Natural killer cell treated with Interleukin-12 subunit alpha and Interleukin-12 subunit beta and Interleukin-15 and Interleukin-18, amount 100 ng/mL, for 72 hours (primary cell): ENCODE measurements around the gene HDC. TPM values are rescaled to one million over a fixed set of nuclear protein-coding genes. Genes with fewer than 3 reads are reported as not detected.
A peak's percentile ranks its signal among the peaks of the same experiment; 100 is the strongest.

Experiments
- ATAC-seq, 2 donors: fragments of 150-1000 bp; cut with Tn5 transposase in 1 of 2; sonication (Bioruptor Pico), chemical (Tn5 transposase) in 1 of 2; 2 replicates each; pipeline ENCODE4 v1.10.0; 2021
- DNase-seq: peaks from one replicate; pipeline ENCODE4 v3.0.0; 2022; ENCODE audit warnings: low spot score
- H3K27ac Mint-ChIP-seq, 2 donors: 1 replicate in 1 of 2; 2 replicates in 1 of 2; pipeline ENCODE4 v1.8.0; 2022; ENCODE audit warnings: mixed read lengths in 2 of 2, mild to moderate bottlenecking in 1 of 2, moderate library complexity in 1 of 2
- H3K27me3 Mint-ChIP-seq, 2 donors: 1 replicate in 1 of 2; 2 replicates in 1 of 2; pipeline ENCODE4 v1.8.0; 2022; ENCODE audit warnings: mixed read lengths in 2 of 2
- H3K36me3 Mint-ChIP-seq: one replicate; pipeline ENCODE4 v1.8.0; 2022; ENCODE audit warnings: mixed read lengths
- H3K4me1 Mint-ChIP-seq, 2 donors: 1 replicate in 1 of 2; 2 replicates in 1 of 2; pipeline ENCODE4 v1.8.0; 2022; ENCODE audit warnings: low read depth in 2 of 2, mixed read lengths in 2 of 2, mild to moderate bottlenecking in 1 of 2
- H3K4me3 Mint-ChIP-seq: one replicate; pipeline ENCODE4 v1.8.0; 2022; ENCODE audit warnings: mixed read lengths
- H3K9me3 Mint-ChIP-seq: 2 replicates; pipeline ENCODE4 v1.8.0; 2022; ENCODE audit warnings: mixed read lengths
- total RNA-seq, 2 donors: library from RNA; stranded (reverse); gene quantifications; one replicate each; pipeline ENCODE4 v1.2.3, GENCODE V29; 2022

The HDC gene
- total RNA-seq, 2 donors from 2014 or later = 93.2 TPM; not detected in 1

DNA sequence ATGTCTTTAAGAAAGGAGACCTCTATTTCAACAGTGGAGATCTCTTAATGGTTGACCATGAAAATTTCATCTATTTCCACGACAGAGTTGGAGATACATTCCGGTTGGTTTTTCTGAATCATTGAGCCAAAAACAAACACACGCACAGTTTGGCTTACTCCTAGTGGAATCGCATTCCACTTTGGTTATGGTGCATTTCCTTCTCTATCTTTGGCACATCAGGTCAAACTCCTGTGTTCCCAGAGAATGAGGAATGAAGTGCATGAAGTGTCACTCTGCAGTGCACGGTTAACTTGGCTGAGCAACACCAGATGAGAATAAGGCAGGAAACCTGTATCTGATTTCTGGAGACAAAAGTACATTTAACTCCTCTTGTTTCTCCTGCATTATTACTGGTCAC, 38.5 kb downstream of the HDC start:
- Mint-ChIP-seq H3K4me3 (no peak overlapping the region), H3K4me1 (no peaks in the 10 kb centered on the region), H3K9me3 (no peaks in the 10 kb centered on the region), H3K27me3 (no peaks in the 10 kb centered on the region), H3K36me3 (peaks cover 20% of the 10 kb centered on the region), H3K27ac (no peak overlapping the region)
- DNase-seq = no peak
- ATAC-seq = no peak

DNA sequence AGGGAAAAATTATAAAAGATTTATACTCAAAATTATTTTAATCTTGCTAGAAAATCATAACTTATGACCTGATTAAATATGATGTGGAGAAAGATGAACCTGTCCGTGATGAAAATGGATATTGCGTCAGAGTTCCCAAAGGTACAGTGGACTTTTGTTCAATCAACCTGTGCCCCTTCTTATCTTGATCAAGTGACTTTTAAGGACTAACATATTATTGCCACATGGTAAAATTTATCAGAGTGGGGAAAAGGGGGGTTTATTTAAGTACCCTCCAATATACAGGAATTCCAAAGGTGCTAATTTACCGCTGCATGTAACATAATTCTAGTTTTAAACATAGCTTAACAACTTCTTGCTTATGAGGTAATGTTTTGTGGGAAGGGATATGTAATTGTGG, 39.6 kb downstream of the HDC start:
- Mint-ChIP-seq H3K4me3 (no peak overlapping the region), H3K9me3 (no peaks in the 10 kb centered on the region)
- ATAC-seq = no peak

DNA sequence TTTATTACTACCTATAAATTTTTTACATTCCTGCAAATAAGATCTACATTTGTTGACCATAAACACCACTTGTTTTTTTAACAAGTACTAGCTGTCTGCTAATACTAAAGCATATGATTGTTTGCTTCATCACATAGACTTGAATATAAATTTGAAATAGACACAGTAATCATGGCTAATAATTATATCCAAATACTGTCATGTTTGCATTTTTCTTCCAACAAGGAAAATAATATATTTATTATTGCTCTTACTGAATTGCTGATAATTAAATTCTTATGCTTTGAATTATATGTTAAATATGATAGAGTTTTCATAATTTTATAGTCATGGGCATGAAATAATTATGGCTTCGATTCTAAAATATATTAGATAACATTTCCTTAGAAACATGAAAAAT, 40.5 kb downstream of the HDC start:
- H3K4me1 Mint-ChIP-seq = no peaks in the 10 kb centered on the region
- no peak overlapping the region for H3K27ac Mint-ChIP-seq
- no peaks in the 10 kb centered on the region for H3K27me3 Mint-ChIP-seq
- DNase-seq = no peak
- ATAC-seq = no peak
- H3K4me3 Mint-ChIP-seq = no peak overlapping the region
- H3K9me3 Mint-ChIP-seq = no peaks in the 10 kb centered on the region
- peaks cover 20% of the 10 kb centered on the region for H3K36me3 Mint-ChIP-seq

More for the DNA sequence above, 39.6 kb downstream of the HDC start:
- no peaks in the 10 kb centered on the region for H3K27me3 Mint-ChIP-seq
- no peaks in the 10 kb centered on the region for H3K4me1 Mint-ChIP-seq
- no peak overlapping the region for H3K27ac Mint-ChIP-seq
- H3K36me3 Mint-ChIP-seq = peaks cover 20% of the 10 kb centered on the region
- no peak for DNase-seq

DNA sequence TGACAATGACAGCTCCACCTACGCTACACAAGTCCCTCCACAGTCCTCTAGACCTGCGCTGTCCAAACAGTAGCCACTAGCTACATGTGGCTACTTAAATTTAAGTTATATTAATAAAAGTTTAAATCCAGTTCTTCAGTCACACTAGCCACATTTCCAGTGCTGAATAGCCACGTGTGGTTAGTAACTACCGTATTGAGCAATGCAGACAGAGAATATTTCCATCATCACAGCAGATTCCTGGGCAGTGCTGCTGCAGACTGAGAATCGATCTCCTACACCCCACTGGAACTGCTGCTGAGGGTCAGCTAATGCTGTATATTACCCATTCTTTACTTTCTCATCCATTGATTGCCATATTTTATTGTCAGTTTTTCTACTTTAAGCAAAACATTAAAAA, 40.9 kb downstream of the HDC start:
- no peak for ATAC-seq

DNA sequence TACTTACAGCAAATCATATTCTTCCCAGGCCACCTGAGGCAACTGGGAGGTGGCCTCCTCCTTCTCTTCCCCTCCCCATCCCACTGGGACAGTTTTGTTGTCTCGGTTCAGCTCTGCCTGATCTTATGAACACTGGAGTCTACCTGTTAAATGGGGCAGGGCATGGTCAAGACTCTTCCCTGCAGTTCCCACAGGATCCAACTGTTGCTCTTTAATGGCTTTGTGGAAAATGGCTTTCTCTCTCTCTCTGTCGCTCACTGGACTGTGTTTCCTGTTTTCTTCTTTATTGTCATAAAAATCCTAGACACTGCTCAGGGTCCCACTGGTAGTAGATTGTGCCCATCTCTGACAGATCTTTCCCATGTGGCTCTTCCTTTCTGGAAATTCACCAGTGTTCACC, 43.3 kb downstream of the HDC start:
- ATAC-seq = no peak
- H3K9me3 Mint-ChIP-seq = no peaks in the 10 kb centered on the region
- no peak for DNase-seq
- H3K4me3 Mint-ChIP-seq = no peak overlapping the region
- no peaks in the 10 kb centered on the region for H3K4me1 Mint-ChIP-seq
- H3K27me3 Mint-ChIP-seq = no peaks in the 10 kb centered on the region
- peaks cover 18% of the 10 kb centered on the region for H3K36me3 Mint-ChIP-seq
- H3K27ac Mint-ChIP-seq = peak overlapping the region in 1 of 2 donors; percentile 2

More for the DNA sequence above, 40.9 kb downstream of the HDC start:
- H3K36me3 Mint-ChIP-seq = peaks cover 20% of the 10 kb centered on the region
- H3K4me3 Mint-ChIP-seq = no peak overlapping the region
- H3K4me1 Mint-ChIP-seq = no peaks in the 10 kb centered on the region
- H3K27me3 Mint-ChIP-seq = no peaks in the 10 kb centered on the region
- no peak for DNase-seq
- H3K9me3 Mint-ChIP-seq = no peaks in the 10 kb centered on the region
- no peak overlapping the region for H3K27ac Mint-ChIP-seq

DNA sequence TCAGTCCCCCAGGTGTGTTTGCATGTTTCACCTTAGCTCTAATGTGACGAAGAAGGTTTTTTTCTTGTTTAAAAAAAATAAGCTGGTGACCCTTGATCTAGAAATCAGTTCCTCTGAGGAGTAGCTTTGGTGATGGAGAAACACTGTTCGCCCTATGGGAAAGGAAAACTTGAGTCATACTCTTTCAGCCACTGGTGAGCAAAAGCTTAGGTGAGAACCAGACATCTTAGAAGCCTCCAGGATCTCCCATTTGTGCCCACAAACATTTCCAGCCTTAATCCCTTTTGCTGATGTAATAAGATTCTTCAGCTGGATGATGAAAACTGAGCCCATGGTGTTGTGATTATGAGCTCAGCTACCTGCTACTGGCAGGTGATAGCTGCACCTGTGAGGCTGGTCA, 45.7 kb downstream of the HDC start:
- H3K4me1 Mint-ChIP-seq = no peaks in the 10 kb centered on the region
- H3K27me3 Mint-ChIP-seq = no peaks in the 10 kb centered on the region
- H3K27ac Mint-ChIP-seq = no peak overlapping the region
- DNase-seq (no peak), ATAC-seq (no peak)
- H3K4me3 Mint-ChIP-seq = no peak overlapping the region
- no peaks in the 10 kb centered on the region for H3K9me3 Mint-ChIP-seq
- peaks cover 18% of the 10 kb centered on the region for H3K36me3 Mint-ChIP-seq

DNA sequence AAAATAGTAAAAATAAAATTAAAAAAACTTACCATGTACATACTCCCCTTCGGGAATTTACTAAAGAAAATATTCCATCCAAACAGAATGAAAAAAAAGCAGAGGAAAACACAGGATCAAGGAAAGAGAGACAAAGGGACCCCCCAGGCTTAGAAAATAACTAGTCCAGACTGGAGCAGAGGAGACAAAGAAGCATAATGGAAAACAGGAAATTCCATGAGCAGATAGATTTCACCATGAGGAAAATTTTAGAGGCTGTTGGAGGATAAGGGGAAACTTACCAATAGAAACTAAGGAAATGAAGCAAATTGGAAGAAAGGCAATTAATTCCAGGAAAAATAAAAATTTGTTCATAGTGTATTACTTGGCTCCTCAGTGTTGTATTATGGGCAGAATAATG, 46.8 kb downstream of the HDC start:
- ATAC-seq = no peak
- no peak overlapping the region for H3K4me3 Mint-ChIP-seq
- DNase-seq = no peak
- H3K36me3 Mint-ChIP-seq = peaks cover 23% of the 10 kb centered on the region
- no peak overlapping the region for H3K27ac Mint-ChIP-seq
- no peaks in the 10 kb centered on the region for H3K4me1 Mint-ChIP-seq
- no peaks in the 10 kb centered on the region for H3K27me3 Mint-ChIP-seq
- peaks cover 2% of the 10 kb centered on the region for H3K9me3 Mint-ChIP-seq

DNA sequence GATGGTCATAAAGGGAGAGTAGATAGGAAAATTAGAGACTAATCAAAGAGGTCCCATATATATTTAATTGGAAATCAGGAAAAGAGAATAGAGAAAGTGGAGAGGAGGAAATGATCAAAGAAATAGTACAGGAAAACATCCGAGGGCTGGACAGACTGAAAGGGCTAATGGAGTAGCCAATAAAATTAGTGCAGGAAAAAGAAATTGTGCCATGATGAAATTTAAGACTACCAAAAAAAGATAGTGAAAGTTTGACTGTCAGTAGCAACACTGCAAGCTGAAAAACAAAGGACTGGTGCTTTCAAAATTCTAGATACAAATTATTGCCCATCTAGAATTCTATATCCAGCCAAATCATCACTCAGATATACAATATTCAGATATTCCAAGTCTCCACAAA, 47.2 kb downstream of the HDC start:
- Mint-ChIP-seq H3K27ac (no peak overlapping the region), H3K9me3 (peaks cover 3% of the 10 kb centered on the region), H3K27me3 (no peaks in the 10 kb centered on the region), H3K36me3 (peaks cover 22% of the 10 kb centered on the region), H3K4me3 (no peak overlapping the region), H3K4me1 (no peaks in the 10 kb centered on the region)
- no peak for ATAC-seq
- DNase-seq = no peak

DNA sequence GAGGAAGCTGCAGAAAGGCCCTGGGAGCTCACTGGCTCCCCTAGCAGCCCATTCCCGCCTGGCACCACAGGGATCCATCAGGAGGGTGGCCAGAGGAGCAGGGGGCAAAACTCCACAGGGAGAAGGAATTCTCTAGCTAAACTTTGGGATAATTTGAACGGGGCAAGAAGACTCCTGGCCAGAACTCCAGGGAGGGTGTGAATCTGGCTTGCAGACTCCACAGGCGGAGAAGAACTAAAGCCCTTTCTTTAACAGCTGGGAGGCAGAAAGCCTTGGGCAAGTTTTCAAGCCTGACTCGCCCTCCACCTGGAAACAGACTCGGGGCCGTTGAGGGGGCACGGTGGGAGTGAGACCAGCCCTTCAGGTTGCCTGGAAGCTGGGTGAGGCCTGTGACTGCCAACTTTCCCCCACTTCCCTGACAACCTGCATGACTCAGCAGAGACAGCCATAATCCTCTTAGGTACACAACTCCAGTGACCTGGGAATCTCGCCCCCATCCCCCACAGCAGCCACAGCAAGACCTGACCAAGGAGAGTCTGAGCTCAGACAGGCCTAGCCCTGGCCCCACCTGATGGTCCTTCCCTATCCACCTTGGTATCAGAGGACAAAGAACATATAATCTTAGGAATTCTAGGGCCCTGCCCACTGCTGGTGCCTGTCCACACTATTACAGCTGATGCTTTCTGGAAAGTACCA, 54.9 kb downstream of the HDC start:
- DNase-seq (no peak), ATAC-seq (no peak)
- Mint-ChIP-seq H3K9me3 (peaks cover 16% of the 10 kb centered on the region), H3K27me3 (no peaks in the 10 kb centered on the region), H3K36me3 (peaks cover 60% of the 10 kb centered on the region), H3K4me1 (peaks cover 0 to 2% of the 10 kb centered on the region in 2 donors), H3K27ac (no peak overlapping the region), H3K4me3 (no peak overlapping the region)

DNA sequence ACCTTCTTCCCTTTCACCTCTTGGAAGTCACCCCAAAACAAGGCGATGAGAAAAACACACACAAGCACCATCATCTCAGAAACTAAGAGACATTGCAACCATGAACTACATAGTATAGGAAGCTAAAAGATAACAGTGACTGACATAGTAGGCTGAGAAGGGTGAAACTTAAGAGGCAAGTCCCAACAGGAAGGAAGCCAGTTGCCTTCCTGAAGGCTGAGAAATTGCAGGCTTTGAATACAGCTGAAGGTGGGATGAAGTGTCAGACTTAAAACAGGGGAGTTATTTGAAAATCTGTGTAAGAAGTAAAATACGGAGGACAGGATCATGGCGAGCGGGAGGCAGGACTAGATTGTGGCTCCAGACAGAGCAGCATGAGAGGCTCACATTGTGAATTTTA, 55.7 kb downstream of the HDC start:
- H3K27ac Mint-ChIP-seq = no peak overlapping the region
- ATAC-seq (no peak), DNase-seq (no peak)
- no peaks in the 10 kb centered on the region for H3K27me3 Mint-ChIP-seq
- peaks cover 0 to 2% of the 10 kb centered on the region in 2 donors for H3K4me1 Mint-ChIP-seq
- peaks cover 67% of the 10 kb centered on the region for H3K36me3 Mint-ChIP-seq
- H3K4me3 Mint-ChIP-seq = no peak overlapping the region
- H3K9me3 Mint-ChIP-seq = peaks cover 16% of the 10 kb centered on the region

DNA sequence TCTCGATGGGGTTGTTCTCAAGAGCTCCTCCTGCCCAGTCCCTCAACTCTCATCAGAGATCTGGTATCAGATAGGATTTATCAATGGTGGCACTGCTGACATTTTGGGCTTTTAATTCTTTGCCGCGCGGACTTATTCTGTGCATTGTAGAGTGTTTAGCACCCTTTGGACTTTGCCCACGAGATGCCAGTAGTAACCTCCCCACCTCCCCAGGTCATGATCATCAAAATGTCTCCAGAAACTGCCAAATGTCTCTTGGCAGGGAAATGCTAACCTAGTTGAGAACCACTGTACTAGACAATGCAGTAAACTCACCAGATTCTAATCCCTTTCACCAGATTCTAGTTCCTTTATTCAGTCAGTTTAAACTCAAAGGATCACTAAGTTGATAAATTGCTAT, 59.5 kb downstream of the HDC start:
- Mint-ChIP-seq H3K4me3 (no peak overlapping the region), H3K9me3 (peaks cover 2% of the 10 kb centered on the region), H3K36me3 (peaks cover 45% of the 10 kb centered on the region), H3K27ac (no peak overlapping the region), H3K27me3 (no peaks in the 10 kb centered on the region), H3K4me1 (peaks cover 0 to 2% of the 10 kb centered on the region in 2 donors)
- ATAC-seq (no peak), DNase-seq (no peak)

DNA sequence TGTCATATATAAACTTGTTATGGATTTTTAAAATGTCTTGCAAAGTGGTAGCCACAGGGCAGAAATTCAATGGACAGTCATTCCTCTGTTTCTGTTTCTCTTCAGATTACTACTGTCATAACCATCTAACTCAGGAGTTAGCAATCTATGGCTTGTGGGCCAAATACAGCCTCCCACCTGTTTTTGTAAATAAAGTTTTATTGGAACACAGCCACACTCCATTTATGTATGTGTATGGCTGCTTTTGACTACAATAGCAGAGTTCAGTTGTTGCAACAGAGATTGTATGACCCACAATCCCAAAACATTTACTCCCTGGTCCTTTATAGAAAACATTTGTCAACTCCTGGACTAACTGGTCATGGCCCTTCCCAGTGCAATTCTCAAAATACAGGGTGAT, 63.5 kb downstream of the HDC start:
- no peaks in the 10 kb centered on the region for H3K27me3 Mint-ChIP-seq
- ATAC-seq (no peak), DNase-seq (no peak)
- no peaks in the 10 kb centered on the region for H3K4me1 Mint-ChIP-seq
- H3K9me3 Mint-ChIP-seq = no peaks in the 10 kb centered on the region
- H3K27ac Mint-ChIP-seq = no peak overlapping the region
- H3K4me3 Mint-ChIP-seq = no peak overlapping the region
- peaks cover 35% of the 10 kb centered on the region for H3K36me3 Mint-ChIP-seq

DNA sequence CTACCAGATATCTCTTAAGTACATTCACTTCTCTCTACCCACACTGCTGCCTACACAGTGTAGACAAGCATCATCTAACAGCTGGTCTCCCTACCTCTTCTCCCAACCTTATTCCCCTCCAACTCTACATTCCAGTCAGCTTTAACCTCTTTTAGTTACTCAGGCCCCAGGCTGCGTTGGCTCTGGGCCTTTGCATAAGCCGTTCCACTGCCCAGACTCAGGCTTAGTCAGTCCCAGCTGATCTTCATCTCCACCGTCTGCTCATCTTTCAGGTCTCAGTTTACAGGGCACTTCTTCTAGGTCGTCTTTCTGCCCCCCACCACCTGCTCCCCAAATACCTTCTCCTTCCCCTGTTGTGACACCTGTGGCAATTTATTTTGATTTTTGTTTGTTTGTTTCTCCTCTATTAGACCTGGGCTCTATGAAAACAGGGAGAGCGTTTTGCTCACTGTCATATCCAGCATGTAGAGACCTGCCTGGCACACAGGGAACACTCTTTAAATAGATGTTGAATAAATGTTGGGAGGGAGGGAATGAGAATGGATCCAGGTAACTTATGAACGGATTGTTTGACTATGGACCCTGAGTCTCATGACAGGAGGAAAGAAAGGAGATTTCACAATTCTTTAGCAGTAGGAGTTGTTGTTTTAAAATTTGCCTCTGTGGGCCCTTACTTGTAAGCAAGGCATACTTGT, 72.5 kb downstream of the HDC start:
- H3K27me3 Mint-ChIP-seq = no peaks in the 10 kb centered on the region
- no peak for ATAC-seq
- no peak for DNase-seq
- peaks cover 11 to 20% of the 10 kb centered on the region in 2 donors for H3K4me1 Mint-ChIP-seq
- peak overlapping the region in 1 of 2 donors; percentile 11 for H3K27ac Mint-ChIP-seq
- no peak overlapping the region for H3K4me3 Mint-ChIP-seq
- no peaks in the 10 kb centered on the region for H3K9me3 Mint-ChIP-seq
- H3K36me3 Mint-ChIP-seq = peaks cover 21% of the 10 kb centered on the region

DNA sequence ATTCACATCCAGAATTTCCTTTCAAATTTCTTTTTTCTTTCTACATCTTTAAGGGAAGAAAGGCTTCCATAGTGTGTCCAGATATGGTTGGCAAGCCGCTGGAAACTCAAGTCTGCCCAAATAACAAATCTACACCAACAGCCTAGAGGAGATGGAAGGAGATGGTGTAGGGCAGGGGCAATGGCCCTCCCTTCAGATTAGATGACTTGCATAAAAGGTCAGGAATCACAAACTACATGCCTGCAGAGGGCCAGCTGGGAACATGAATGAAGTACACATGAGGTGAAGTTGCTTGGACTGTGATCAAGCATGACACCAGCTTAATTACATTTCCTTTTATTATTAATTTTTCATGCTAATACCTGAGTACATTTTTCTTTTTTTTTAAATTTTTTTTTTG, 73.4 kb downstream of the HDC start:
- H3K36me3 Mint-ChIP-seq = peaks cover 21% of the 10 kb centered on the region
- DNase-seq (no peak), ATAC-seq (no peak)
- H3K4me3 Mint-ChIP-seq = no peak overlapping the region
- H3K9me3 Mint-ChIP-seq = no peaks in the 10 kb centered on the region
- H3K4me1 Mint-ChIP-seq = peaks cover 11 to 20% of the 10 kb centered on the region in 2 donors
- no peaks in the 10 kb centered on the region for H3K27me3 Mint-ChIP-seq
- no peak overlapping the region for H3K27ac Mint-ChIP-seq
